DMS53 treated with DMSO at 0.1 percent for 48 hours (cell line): ENCODE data around the gene MPIG6B.

ENCODE experiments used
- DNase-seq: peaks from one replicate; lab custom pipeline; 2025; ENCODE audit not compliant: unreplicated experiment; lab: John Stamatoyannopoulos, UW

The MPIG6B gene

GRCh38 chr6:31736768-31737314 lies 13.7 kb downstream of the MPIG6B start:
- no peak for DNase-seq

GRCh38 chr6:31737315-31737990 lies 14.3 kb downstream of the MPIG6B start:
- peak; percentile 80 for DNase-seq

- DNase-seq: peak; percentile 97
Observed at GRCh38 chr6:31737991-31738979, 15.1 kb downstream of the MPIG6B start.

- DNase-seq: peak; percentile 98
Observed at GRCh38 chr6:31739639-31740396, 16.6 kb downstream of the MPIG6B start, which contains the start of gene MSH5. Gene MSH5, plus strand, starts transcription at chr6:31740005. Its CDS starts 462 bp downstream, at chr6:31740467.

- DNase-seq: no peak
Observed at GRCh38 chr6:31740397-31741223, 17.4 kb downstream of the MPIG6B start.

GRCh38 chr6:31741815-31742214 lies 18.6 kb downstream of the MPIG6B start:
- DNase-seq: no peak

GRCh38 chr6:31742894-31743293 lies 19.7 kb downstream of the MPIG6B start:
- DNase-seq: no peak

GRCh38 chr6:31744422-31744821 lies 21.2 kb downstream of the MPIG6B start:
- no peak for DNase-seq

- DNase-seq: peak; percentile 41
Observed at GRCh38 chr6:31749301-31750036, 26.3 kb downstream of the MPIG6B start.

- no peak for DNase-seq
Observed at GRCh38 chr6:31750411-31751022, 27.3 kb downstream of the MPIG6B start.

GRCh38 chr6:31752739-31753319 lies 29.7 kb downstream of the MPIG6B start:
- DNase-seq: no peak

- DNase-seq: no peak
Observed at GRCh38 chr6:31758281-31758680, 35.1 kb downstream of the MPIG6B start.

GRCh38 chr6:31760790-31761189 lies 37.6 kb downstream of the MPIG6B start:
- no peak for DNase-seq

GRCh38 chr6:31761343-31761742 lies 38.2 kb downstream of the MPIG6B start:
- DNase-seq: no peak

GRCh38 chr6:31762356-31762755 lies 39.2 kb downstream of the MPIG6B start, which contains the start of gene SAPCD1:
Gene SAPCD1, plus strand, starts transcription at chr6:31762656. Its CDS starts 399 bp downstream, at chr6:31763055.
- no peak for DNase-seq

GRCh38 chr6:31762878-31763618 lies 39.9 kb downstream of the MPIG6B start:
- DNase-seq: no peak

- DNase-seq: no peak
Observed at GRCh38 chr6:31763619-31763940, 40.4 kb downstream of the MPIG6B start.

GRCh38 chr6:31764198-31764597 lies 41.0 kb downstream of the MPIG6B start:
- no peak for DNase-seq
